Kidney (tissue), 22 donors: ENCODE measurements around the gene PLPPR5. TPM values are rescaled to one million over a fixed set of nuclear protein-coding genes. Genes with fewer than 3 reads are reported as not detected.
"Not testable (repeated sequence)": the region's sequence is repeated elsewhere in the genome, so short reads cannot be mapped to it uniquely, and the experiment has no call there.

Experiments
- DNase-seq, 5 donors: peaks; one replicate each; pipeline ENCODE4 v3.0.0-alpha.2; 2013 to 2020
- FAIRE-seq: peaks from 2 replicates; lab custom pipeline; 2012; peaks lifted over from hg19 to GRCh38; lab: Jason Lieb, UNC
- H3K27ac ChIP-seq, 2 donors: one replicate each; pipeline ENCODE4 v1.7.0; 2013; ENCODE audit warnings: low read depth in 2 of 2, low read length in 2 of 2, inconsistent platforms in 1 of 2
- H3K27me3 ChIP-seq: one replicate; pipeline ENCODE4 v1.7.1; 2013; ENCODE audit warnings: low read length, inconsistent platforms; ENCODE audit not compliant: control insufficient read depth, insufficient read depth
- H3K36me3 ChIP-seq, 3 donors: one replicate each; pipeline versions ENCODE4 v1.7.0 to v1.7.1; 2013; ENCODE audit warnings: low read length in 3 of 3, control low read depth in 1 of 3, inconsistent platforms in 1 of 3; ENCODE audit not compliant: insufficient read depth in 3 of 3, control insufficient read depth in 2 of 3
- H3K4me1 ChIP-seq, 3 donors: one replicate each; pipeline versions ENCODE4 v1.7.0 to v1.7.1; 2013; ENCODE audit warnings: low read length in 3 of 3, inconsistent platforms in 1 of 3, low read depth in 1 of 3; ENCODE audit not compliant: control insufficient read depth in 2 of 3, insufficient read depth in 2 of 3
- H3K4me3 ChIP-seq, 3 donors: one replicate each; pipeline versions ENCODE4 v1.7.0 to v1.8.1; 2013; ENCODE audit warnings: low read length in 3 of 3, control low read depth in 1 of 3, inconsistent platforms in 1 of 3
- H3K9ac ChIP-seq, 3 donors: one replicate each; pipeline versions ENCODE4 v1.7.0 to v1.7.1; 2013; ENCODE audit warnings: low read length in 3 of 3, control low read depth in 1 of 3, inconsistent platforms in 1 of 3
- H3K9me3 ChIP-seq, 3 donors: one replicate each; pipeline versions ENCODE4 v1.7.0 to v1.7.1; 2013; ENCODE audit warnings: low read length in 3 of 3, control low read depth in 1 of 3, inconsistent platforms in 1 of 3; ENCODE audit not compliant: control insufficient read depth in 2 of 3, insufficient read depth in 1 of 3
- CTCF ChIP-seq: IDR thresholded peaks from 3 replicates; pipeline ENCODE4 v1.5.1; 2012; ENCODE audit warnings: mild to moderate bottlenecking, moderate library complexity, borderline replicate concordance; ENCODE audit not compliant: insufficient read depth; ENCODE audit errors: extremely low read depth
- intact Hi-C: fragments of 100-400 bp; cut with DNase I; formaldehyde crosslinking; loops from one replicate; pipeline ENCODE4 v1.11.1; 2022
- long read RNA-seq, 10 donors: library from polyadenylated mRNA in 1 of 10; unstranded in 1 of 10; transcript quantifications; one replicate each; pipeline ENCODE4 v2.0.0 and lab custom pipeline, GENCODE V29; 2021 to 2026
- polyA plus RNA-seq: library from polyadenylated mRNA; stranded (reverse); fragments of 350-450 nt; fragmentation: Illumina TruSeq; extraction: RNeasy Lipid Tissue Mini Kit (QIAGEN cat#74804); gene quantifications from one replicate; pipeline ENCODE4 v1.2.3, GENCODE V29; 2014; ENCODE audit warnings: low read depth, low replicate concordance; ENCODE audit not compliant: insufficient read depth
- total RNA-seq: library from RNA; stranded (reverse); fragmentation: NEBNext Ultra II Directional; extraction: Animal tissue kit (Norgen Biotek cat#: 25700); gene quantifications from one replicate; pipeline ENCODE4 v1.2.1, GENCODE V29; 2021
- donor health status: control.
- donor health status: control.
- donor health status: control.
- donor health status: control.
- donor health status: control.
- donor health status: DM: yes; HTN: yes; CAD: no.
- donor health status: Normal renal cell carcinoma (clear cell type).

The PLPPR5 gene, protein sequence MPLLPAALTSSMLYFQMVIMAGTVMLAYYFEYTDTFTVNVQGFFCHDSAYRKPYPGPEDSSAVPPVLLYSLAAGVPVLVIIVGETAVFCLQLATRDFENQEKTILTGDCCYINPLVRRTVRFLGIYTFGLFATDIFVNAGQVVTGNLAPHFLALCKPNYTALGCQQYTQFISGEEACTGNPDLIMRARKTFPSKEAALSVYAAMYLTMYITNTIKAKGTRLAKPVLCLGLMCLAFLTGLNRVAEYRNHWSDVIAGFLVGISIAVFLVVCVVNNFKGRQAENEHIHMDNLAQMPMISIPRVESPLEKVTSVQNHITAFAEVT
- total RNA-seq (0.09 TPM), polyA plus RNA-seq (not detected)
- long read RNA-seq, donor 1, partial matches to known transcripts: 0 of 1 reads
- long read RNA-seq, donor 1, other reads (novel, unspliced or antisense): 0 of 1 reads
- long read RNA-seq, donor 2, partial matches to known transcripts: 0 of 1 reads
- long read RNA-seq, donor 2, other reads (novel, unspliced or antisense): 0 of 1 reads
- long read RNA-seq, donor 3, full-length matches to known transcripts: 2 of 2 reads
- long read RNA-seq, donor 3, partial matches to known transcripts: 0 of 2 reads
- long read RNA-seq, donor 3, other reads (novel, unspliced or antisense): 0 of 2 reads
- long read RNA-seq, donor 4: 0 reads
- long read RNA-seq, donor 5: 0 reads
- long read RNA-seq, donor 6: 0 reads
- long read RNA-seq, donor 7: 0 reads
- long read RNA-seq, donor 8: 0 reads
- long read RNA-seq, donor 9: 0 reads
- long read RNA-seq, donor 10, partial matches to known transcripts: 0 of 1 reads
- long read RNA-seq, donor 10, other reads (novel, unspliced or antisense): 0 of 1 reads

- intact Hi-C loops: no loop called here
- Histone ChIP-seq H3K27ac (no peak within 1 kb of the TSS), H3K27me3 (peaks cover 9% of the 10 kb centered on the region), H3K9ac (no peak within 1 kb of the TSS), H3K36me3 (no peaks in the 10 kb centered on the region), H3K9me3 (no peaks in the 10 kb centered on the region), H3K4me3 (peak within 1 kb of the TSS in 2 of 3 donors; percentile 41 to 54), H3K4me1 (peaks cover 0 to 5% (median 0%) of the 10 kb centered on the region in 3 donors)
- no peak for FAIRE-seq
- no peak for TF ChIP-seq CTCF
- DNase-seq: peak; percentile 43 to 70 (median 57)
These were observed at the start of gene PLPPR5 for GRCh38 chr1:99004861-99005442. Gene PLPPR5 (minus strand): TSS chr1:99004861. CDS start chr1:99004671, 190 bp downstream.

- intact Hi-C loops: no loop called here
- H3K4me1 ChIP-seq: no peaks in the 10 kb centered on the region
- FAIRE-seq: no peak
- no peak overlapping the region for H3K27ac ChIP-seq
- DNase-seq: peak in 1 of 5 donors; percentile 42
- no peaks in the 10 kb centered on the region for H3K27me3 ChIP-seq
- H3K36me3 ChIP-seq: no peaks in the 10 kb centered on the region
- no peak overlapping the region for H3K9ac ChIP-seq
- no peaks in the 10 kb centered on the region for H3K9me3 ChIP-seq
- no peak overlapping the region for H3K4me3 ChIP-seq
- TF ChIP-seq CTCF: no peak
These were observed 47.1 kb upstream of the PLPPR5 start for GRCh38 chr1:99051611-99052283.

DNA sequence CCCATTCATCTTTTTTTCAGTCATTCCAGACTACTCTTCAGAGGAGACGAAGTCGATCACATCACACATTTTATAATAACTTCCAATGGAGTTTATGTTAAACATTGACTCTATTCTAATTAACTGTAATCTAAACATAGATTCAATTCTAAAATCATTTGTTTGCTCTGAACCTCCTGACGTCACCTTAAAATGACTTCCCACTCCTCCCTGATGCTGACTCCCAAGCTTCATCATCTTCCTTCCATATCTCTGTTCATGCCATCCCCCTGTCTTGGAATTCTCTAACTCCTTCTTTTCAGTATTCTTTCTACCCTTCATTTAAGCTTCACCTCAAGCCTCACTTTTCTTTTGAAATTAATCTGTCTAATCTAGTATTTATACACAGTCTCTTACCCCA, 45.1 kb upstream of the PLPPR5 start:
- DNase-seq (no peak), FAIRE-seq (no peak)
- Histone ChIP-seq H3K4me3 (no peak overlapping the region), H3K4me1 (no peaks in the 10 kb centered on the region), H3K36me3 (no peaks in the 10 kb centered on the region), H3K9me3 (peaks cover 0 to 3% (median 0%) of the 10 kb centered on the region in 3 donors), H3K27me3 (no peaks in the 10 kb centered on the region), H3K9ac (no peak overlapping the region), H3K27ac (no peak overlapping the region)
- intact Hi-C loops: no loop called here
- no peak for TF ChIP-seq CTCF

- H3K4me3 ChIP-seq, FAIRE-seq, H3K27ac ChIP-seq, H3K27me3 ChIP-seq, H3K4me1 ChIP-seq, H3K36me3 ChIP-seq, H3K9me3 ChIP-seq, intact Hi-C loops, H3K9ac ChIP-seq: not testable (repeated sequence)
- peak in 1 of 5 donors; percentile 32 for DNase-seq
These were observed 32.1 kb upstream of the PLPPR5 start for GRCh38 chr1:99036746-99037145.
